HG03025 (cell line): ENCODE measurements around the gene ITIH4.
"Not testable (repeated sequence)": the region's sequence is repeated elsewhere in the genome, so short reads cannot be mapped to it uniquely, and the experiment has no call there.

Source experiments
- ATAC-seq: cut with Tn5 transposase; IDR thresholded peaks from one replicate; pipeline ENCODE4 v1.9.1; 2021; ENCODE audit warnings: mild to moderate bottlenecking, moderate library complexity; ENCODE audit not compliant: unreplicated experiment, low FRiP score

ITIH4 gene

DNA sequence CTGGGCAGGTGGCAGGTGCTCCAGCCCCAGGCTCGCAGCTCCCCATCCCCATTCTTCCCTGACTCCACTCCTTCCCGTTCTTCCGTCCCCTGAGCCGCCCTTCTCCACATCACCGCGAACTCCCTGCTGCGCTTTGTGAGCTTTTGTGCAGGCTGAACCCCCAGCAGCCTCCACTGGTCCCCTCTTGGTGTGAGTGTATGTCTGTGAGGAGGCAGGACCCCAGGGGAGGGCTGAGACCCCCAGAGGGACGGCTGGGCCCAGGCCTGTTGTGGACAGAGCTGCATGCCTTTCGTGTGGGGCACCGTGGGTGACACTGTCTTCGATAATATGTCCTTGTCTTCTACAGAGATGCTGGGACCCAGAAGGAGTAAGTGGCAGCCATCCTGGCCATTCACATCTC lies 43.2 kb downstream of the ITIH4 start:
- no peak for ATAC-seq

GRCh38 chr3:52786330-52787215 lies 43.9 kb downstream of the ITIH4 start:
- no peak for ATAC-seq

DNA sequence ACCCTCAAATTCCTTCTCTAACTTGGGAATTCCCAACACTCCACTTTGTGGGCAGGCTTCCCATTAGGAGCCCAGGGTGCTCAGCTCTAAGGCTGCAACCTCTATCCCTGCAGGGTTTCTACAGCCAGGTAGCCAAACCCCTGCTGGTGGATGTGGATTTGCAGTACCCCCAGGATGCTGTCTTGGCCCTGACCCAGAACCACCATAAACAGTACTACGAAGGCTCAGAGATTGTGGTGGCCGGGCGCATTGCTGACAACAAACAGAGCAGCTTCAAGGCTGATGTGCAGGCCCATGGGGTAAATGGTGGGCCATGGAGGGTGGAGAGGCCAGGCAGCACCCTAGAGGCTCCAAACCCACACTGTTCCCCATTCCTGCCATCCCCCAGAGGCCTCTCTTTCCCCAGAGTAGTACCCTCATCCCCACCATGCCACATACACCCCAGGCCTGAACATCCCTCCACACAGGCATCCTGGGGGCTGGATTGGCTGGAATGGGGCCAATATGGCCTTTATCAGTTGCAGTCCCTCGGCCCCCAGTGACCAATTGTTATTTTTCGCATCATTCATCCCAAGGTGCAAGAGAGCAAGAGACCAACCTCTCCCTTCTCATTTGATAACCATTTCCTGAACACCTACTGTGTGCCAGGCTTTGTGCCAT lies 45.4 kb downstream of the ITIH4 start:
- ATAC-seq, result no peak

GRCh38 chr3:52784021-52784621 lies 46.4 kb downstream of the ITIH4 start:
- no peak for ATAC-seq

DNA sequence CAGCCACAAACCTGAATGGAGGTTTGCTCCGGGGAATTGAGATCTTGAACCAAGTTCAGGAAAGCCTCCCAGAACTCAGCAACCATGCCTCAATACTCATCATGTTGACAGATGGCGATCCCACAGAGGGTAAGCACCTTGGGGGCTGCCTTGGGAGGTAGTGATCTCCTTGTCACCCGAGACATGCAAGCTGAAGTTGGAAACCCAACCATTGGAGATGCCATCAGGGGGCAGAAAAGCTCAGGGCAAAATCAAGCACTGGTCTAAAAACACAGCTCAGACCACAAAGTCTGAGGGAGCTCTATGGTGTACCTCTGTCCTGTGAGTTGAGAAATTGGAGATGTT lies 47.3 kb downstream of the ITIH4 start:
- ATAC-seq, result no peak

DNA sequence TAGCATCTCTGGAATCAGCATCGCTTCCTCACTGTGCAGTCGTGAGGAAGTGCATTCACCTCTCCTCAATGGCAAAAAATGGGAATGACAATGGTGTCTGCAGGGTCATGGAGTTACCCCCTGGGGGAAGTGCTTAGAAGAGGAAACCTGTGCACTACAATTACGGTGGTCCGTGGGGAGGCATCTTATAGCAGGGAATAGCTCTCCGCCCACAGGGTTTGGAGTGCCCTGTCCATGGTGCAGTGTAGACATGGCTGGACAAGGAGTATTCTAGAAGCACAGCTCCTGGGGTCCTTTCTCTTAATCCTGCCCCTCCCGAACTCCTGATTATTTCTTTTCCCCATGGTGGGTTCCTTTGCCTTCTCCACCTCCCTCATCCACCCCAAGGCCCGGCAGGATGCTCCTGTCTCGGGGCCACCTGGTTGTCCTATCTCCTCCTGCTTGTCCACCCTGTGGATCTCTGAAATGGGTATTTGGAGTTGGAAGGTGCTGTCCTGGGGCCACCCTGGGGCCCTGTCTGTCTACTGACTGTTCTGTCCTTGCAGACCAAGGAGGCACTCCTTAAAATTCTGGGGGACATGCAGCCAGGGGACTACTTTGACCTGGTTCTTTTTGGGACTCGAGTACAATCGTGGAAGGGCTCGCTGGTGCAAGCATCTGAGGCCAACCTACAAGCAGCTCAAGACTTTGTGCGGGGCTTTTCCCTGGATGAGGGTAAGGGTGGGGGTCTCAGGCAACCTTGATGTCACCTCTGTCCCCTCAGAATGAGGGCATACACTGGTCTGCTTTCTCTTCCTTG lies 47.9 kb downstream of the ITIH4 start:
- ATAC-seq, result no peak

DNA sequence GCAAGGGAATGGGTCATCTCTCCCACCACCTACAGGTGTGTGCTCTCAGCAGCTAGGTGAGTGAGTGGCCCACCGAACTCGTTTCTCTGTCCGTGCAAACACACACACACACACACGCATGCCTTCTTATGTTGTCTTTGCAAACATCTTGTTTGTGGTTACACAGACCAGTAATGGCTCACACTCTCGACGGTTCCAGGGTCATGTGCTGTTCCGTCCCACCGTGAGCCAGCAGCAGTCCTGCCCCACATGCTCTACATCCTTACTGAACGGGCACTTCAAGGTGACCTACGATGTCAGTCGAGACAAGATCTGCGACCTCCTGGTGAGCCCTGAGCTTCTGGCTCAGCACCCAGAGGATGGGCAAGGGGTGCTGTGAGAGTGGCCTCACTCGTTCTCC lies 48.7 kb downstream of the ITIH4 start:
- no peak for ATAC-seq

DNA sequence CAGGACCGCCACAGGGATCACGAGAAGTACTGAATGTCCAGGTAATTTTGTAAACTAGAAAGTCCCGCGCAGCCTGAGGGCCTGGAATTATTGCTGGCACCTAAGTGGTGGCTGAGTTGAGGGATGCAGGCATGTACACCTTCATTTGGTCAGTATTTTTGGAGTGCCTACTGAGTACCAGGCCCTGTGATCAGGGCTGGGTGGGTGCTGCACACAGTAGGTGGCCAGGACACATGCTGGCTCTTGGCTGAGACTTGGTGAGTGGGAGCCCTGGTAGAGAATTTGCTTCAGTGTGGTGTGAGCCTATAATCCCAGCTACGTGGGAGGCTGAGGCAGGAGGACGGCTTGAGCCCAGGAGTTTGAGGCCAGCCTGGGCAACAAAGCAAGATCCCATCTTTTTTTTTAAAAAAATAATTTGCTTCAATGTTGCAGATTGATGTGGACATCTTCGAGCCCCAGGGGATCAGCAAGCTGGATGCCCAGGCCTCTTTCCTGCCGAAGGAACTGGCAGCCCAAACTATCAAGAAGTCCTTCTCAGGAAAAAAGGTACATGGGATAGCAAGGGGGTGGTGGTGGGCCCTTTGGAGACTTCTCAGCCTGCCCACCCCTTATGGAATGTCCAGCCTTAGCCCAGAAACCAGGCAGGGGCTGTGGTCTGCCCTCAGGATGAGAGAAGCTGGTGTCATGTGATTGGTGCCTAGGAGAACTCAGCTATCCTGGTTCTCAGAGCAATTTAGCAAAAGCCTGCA lies 50.5 kb downstream of the ITIH4 start:
- no peak for ATAC-seq

- ATAC-seq, result no peak
Measured at GRCh38 chr3:52779011-52779836, 51.2 kb downstream of the ITIH4 start.

DNA sequence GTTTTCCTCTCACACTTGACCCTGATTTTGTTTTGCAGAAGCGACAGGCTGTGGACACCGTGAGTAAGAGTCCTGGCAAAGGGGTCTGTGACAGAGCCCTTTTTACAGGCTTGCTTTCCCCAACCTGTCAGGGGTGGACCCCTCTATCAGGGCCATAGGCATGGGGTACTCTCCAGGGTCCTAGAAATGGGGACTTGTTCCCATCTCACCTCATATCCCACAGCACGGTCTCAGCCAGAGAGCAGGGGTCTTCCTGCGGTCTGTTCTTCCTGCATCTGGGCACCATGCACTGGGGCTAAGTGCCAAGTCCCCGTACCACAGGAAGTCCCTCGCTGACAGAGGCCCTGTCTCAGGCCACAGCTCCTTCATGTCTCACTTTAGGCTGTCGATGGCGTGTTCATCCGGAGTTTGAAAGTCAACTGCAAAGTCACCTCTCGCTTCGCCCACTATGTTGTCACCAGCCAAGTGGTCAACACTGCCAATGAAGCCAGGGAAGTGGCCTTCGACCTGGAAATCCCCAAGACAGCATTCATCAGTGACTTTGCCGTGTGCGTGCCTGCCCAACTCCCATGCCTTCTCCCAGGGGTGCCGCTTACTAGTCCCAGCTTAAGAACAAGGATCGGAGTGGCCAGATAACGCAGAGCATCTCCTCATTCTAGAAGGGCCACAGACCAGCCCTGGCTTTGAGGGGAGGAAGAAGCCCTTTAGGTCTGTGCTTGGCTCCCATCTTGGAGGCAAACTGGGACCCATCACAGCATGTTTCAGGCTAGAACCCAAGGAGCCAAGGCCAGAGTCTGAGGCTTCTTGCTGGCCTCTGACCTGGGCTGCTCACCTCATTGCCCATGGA lies 52.3 kb downstream of the ITIH4 start:
- ATAC-seq, result no peak

- ATAC-seq, result no peak
Measured at GRCh38 chr3:52777127-52777958, 53.1 kb downstream of the ITIH4 start, which contains the start of gene ITIH1. ITIH1 (plus strand) TSS chr3:52777599; CDS start chr3:52777616, 17 bp downstream.

GRCh38 chr3:52776486-52776885 lies 54.0 kb downstream of the ITIH4 start:
- ATAC-seq, result not testable (repeated sequence)

GRCh38 chr3:52775877-52776276 lies 54.6 kb downstream of the ITIH4 start:
- ATAC-seq, result no peak

DNA sequence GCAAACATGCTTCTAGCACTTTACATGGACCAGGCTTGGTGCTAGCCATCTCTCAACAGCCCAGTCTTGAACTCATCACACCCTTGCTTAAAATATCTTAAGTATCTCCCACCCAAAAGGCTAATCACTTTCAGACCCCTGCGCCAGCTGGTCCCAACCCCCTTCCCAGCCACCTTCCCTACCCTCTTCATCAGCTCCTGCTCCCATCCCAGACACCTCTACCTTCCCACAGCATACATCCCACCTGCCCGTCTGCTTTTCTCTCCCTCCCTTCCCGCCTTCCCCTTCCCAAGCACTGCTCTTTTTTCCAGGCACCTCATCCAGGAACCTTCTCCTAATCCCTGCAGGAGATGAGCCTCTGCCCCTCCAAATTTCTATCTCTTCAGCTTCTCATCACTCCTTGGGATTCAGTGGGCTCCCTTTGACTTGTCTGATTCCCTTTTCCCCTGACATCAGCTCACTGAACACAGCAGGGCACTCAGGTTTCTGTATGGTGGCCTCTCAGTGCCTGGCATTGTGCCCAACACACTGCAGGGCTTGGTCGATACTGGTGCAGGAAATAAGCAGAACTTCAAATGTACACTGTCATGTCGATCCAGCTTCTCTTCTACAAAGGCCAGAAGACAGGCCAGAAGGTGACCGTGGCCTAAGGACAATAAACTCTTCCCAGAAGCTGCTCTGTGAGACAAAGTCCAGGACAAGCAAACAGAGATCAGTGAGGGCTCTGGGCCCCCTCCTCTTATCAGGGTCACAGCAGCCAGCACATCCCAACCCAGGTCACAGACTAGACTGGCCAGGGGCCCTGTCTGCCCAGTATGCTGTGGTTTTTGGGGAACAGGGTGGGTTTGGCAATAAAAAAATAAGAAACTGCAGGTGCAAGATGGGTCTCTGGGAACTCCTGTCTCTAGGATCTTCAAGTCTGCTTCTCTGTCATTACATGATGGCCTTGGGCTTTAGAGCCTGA lies 55.3 kb downstream of the ITIH4 start:
- ATAC-seq, result no peak

DNA sequence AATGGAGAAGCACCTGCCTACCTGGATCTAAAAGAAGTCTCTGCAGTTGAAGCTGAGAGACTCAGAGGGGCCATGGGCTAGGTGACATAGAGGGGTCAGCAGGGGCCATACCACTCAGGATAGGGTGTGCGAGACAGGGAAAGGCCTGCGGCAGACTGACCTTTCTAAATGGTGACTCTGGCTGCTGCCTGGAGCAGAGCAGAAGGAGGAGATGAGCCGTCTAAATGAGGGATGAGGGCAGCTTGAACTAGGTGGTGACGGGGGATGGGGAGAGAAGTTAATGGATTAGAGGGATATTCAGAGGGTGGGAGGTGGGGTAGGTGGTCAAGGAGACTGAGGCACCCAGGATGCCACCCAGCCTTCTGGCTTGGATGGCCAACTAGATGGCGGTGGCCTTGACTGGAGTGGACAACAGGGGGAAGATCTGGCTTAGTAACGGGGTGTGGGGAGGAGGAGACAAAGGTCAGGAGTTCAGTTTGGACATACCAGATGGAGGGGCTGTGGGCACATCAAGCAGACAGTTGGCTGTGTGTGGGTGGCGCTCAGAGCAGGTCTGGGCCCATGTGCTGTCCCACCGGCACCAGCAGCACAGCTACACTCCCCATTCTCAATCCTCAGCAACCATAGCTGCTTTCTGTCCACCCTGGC lies 56.3 kb downstream of the ITIH4 start:
- no peak for ATAC-seq
